ENCODE measurements around the gene MXI1.
"Not testable (repeated sequence)": the region's sequence is repeated elsewhere in the genome, so short reads cannot be mapped to it uniquely, and the experiment has no call there.

Gene MXI1

GRCh38 chr10:110241841-110242240 is 34.4 kb downstream of the MXI1 start:
- no peak for TF ChIP-seq CTCF (IDR thresholded peaks at IDR 0.05; ENCODE audit: low read depth, low read length)
- DNase-seq (ENCODE audit: extremely low read depth, low read depth), result no peak

- no peak for TF ChIP-seq CTCF (IDR thresholded peaks at IDR 0.05; ENCODE audit: low read depth, low read length)
These were observed 35.1 kb downstream of the MXI1 start for GRCh38 chr10:110242511-110242910.

GRCh38 chr10:110244550-110244949 is 37.1 kb downstream of the MXI1 start:
- TF ChIP-seq CTCF (IDR thresholded peaks at IDR 0.05; ENCODE audit: low read depth, low read length), result no peak

More at GRCh38 chr10:110242511-110242910, 35.1 kb downstream of the MXI1 start:
- DNase-seq (ENCODE audit: extremely low read depth, low read depth), result no peak

GRCh38 chr10:110247833-110248232 is 40.4 kb downstream of the MXI1 start:
- DNase-seq (ENCODE audit: extremely low read depth, low read depth), result not testable (repeated sequence)

More at GRCh38 chr10:110244550-110244949, 37.1 kb downstream of the MXI1 start:
- DNase-seq (ENCODE audit: extremely low read depth, low read depth), result no peak

GRCh38 chr10:110249489-110249888 is 42.1 kb downstream of the MXI1 start:
- not testable (repeated sequence) for DNase-seq (ENCODE audit: extremely low read depth, low read depth)

- not testable (repeated sequence) for DNase-seq (ENCODE audit: extremely low read depth, low read depth)
These were observed 44.0 kb downstream of the MXI1 start for GRCh38 chr10:110251392-110251791.

- DNase-seq (ENCODE audit: extremely low read depth, low read depth), result no peak
- TF ChIP-seq CTCF (IDR thresholded peaks at IDR 0.05; ENCODE audit: low read depth, low read length), result no peak
These were observed 44.7 kb downstream of the MXI1 start for GRCh38 chr10:110252151-110252550.

- no peak for TF ChIP-seq CTCF (IDR thresholded peaks at IDR 0.05; ENCODE audit: low read depth, low read length)
- DNase-seq (ENCODE audit: extremely low read depth, low read depth), result no peak
These were observed 47.1 kb downstream of the MXI1 start for GRCh38 chr10:110254467-110254866.

GRCh38 chr10:110258542-110258941 is 51.1 kb downstream of the MXI1 start:
- DNase-seq (ENCODE audit: extremely low read depth, low read depth), result no peak
- no peak for TF ChIP-seq CTCF (IDR thresholded peaks at IDR 0.05; ENCODE audit: low read depth, low read length)

Data from AG09319 (cell line).